GM18526 (cell line): ENCODE measurements around the gene DNAAF9.

Experiments used
- POLR2A ChIP-seq: IDR thresholded peaks from 3 replicates; pipeline ENCODE4 v1.6.1; 2011; ENCODE audit not compliant: insufficient read length; ENCODE audit errors: extremely low read depth

DNAAF9 gene

DNA sequence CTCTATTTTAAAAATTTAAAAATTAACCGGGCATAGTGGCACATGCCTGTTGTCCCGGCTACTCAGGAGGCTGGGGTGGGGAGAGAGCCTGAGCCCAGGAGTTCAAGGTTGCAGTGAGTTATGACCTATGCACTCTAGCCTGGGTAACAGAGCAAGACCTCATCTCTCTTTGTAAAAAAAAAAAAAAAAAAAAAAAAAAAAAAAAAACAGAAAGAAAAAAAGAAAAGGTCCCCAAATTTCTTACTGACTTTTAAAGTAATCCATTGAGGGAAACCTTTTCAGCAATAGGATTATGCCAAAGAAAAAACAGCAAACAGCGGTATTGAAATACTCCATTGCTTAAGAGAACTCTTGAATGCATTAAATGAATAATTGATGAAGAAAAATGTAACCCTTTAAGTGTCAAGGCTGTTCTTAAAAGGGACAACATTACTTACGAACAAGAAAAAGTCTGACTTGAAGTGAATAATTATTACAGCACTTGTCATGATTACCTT lies 6.0 kb upstream of the DNAAF9 start:
- TF ChIP-seq POLR2A: no peak

DNA sequence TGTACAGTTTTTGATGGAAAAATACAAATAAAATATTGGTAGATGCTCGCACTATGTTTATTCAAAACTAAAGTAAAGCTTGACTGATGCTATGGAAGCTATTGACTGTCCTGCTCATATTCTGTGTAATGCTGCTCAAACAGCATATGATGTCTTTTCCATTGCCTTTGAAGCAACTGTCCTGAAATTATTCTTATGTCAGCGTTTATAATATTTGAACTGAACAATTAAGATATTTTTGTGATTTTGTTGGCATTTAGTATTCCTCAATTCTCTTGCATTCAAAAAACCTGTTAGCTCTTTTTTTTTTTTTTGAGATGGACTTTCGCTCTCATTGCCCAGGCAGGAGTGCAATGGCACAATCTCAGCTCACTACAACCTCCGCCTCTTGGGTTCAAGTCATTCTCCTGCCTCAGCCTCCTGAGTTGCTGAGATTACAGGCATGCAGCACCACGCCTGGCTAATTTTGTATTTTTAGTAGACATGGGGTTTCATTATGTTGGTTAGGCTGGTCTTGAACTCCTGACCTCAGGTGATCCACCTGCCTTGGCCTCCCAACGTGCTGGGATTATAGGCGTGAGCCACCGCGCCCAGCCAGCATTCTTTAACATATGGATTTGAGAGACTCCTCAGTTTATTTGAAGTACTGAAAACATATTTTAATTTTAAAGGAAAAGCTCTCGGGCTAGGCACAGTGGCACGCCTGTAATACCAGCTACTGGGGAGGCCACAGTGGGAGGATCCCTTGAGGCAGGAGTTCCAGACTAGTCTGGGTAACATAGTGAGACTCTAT lies 5.3 kb upstream of the DNAAF9 start:
- TF ChIP-seq POLR2A: no peak

DNA sequence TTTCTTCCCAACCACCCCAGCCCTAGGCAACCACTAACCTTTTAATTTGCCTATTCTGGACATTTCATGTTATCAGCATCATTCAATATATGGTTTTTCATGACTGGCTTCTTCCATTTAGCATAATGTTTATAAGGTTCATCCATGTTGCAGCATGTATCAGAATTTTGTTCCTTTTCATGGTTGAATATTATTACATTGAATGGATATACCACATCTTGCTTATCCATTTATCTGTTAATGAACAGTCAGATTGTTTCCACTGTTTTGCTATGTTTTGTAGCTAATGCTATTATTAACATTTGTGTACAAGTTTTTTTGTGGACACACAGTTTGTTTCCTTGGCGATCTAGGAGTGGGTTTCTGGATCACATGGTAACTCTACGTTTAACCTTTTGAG lies 3.0 kb upstream of the DNAAF9 start:
- TF ChIP-seq POLR2A: no peak

DNA sequence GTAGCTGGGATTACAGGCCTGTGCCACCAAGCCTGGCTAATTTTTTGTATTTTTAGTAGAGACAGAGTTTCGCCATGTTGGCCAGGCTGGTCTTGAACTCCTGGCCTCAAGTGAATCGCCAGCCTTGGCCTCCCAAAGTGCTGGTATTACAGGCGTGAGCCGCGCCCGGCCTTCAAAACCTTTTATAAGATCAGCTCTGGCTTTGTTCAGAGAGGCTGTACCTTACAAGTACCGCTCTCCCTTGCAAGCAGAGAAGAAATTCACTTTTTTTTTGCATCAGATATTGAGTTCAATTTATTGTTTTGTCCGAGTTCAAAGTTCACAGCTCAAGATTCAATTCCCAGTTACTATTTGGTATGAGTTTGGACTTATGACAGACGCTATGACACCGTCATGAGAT lies 1.9 kb upstream of the DNAAF9 start:
- TF ChIP-seq POLR2A: no peak

DNA sequence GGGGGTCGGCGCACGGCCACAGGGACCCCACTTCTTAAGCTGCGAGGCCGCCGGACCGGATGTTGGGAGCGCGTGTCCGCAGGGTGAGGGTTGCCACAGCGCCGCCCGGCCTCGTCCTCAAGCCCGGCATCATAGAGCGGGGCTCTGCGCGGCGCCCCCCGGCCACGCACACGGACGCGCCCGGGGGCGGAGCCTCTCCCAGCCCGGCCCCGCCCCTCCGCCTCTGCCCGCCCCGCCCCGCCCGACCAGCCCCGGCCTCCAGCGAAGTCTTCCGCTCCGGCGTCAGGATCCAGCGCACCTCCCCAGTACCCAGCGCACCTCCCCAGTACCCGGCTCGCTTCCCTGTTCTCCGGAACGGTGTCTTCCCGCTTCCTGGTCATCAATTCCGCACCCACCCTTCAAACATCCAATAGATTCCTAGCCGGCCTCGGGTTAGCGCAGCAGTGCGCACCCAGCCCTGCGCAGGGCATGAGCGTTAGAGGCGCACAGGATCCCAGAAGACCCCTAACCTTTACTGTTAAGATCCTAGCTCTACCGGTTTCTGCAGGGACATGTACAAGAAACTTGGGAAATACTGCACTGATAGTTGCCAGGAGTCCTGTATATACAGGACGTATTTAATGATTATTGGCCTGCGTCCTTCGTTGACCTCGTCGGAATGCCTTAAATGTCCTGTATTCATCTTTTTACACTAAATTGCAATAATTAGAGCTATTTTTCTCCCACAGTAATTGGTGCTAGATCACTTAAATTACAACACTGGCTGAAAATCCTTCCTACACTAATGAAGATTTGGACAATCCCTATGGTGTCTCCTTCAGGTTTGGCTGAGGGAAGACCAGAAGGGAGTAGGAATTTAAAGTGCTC lies 535 bp upstream of the DNAAF9 start:
- TF ChIP-seq POLR2A: peak; percentile 11

DNA sequence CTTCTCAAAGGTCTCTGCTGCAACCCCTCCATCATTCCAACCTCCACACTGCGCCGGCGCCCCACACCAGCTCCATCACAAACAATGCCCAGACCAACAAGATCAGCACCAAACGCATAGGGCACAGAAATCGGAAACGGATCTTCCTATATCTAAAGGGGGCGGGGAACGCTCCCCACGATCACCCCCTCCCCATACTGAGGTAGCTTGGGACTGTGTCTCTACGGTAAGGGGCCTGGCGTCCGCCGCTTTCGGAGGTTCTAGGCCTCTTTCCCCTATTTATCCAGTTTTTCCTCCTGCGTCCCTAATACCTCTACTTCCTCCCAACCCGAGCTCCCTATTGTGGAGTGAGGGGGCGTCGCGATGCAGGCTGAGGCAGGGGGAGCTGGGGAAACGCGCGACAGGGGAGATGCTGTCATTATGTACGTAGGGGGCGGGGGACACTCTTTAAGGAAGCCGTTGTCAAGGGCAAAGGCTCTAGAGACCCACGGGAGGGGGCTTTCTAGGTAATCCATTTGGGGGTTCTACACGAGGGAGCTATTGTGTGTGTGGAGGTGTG lies 909 bp downstream of the DNAAF9 start:
- TF ChIP-seq POLR2A: no peak

DNA sequence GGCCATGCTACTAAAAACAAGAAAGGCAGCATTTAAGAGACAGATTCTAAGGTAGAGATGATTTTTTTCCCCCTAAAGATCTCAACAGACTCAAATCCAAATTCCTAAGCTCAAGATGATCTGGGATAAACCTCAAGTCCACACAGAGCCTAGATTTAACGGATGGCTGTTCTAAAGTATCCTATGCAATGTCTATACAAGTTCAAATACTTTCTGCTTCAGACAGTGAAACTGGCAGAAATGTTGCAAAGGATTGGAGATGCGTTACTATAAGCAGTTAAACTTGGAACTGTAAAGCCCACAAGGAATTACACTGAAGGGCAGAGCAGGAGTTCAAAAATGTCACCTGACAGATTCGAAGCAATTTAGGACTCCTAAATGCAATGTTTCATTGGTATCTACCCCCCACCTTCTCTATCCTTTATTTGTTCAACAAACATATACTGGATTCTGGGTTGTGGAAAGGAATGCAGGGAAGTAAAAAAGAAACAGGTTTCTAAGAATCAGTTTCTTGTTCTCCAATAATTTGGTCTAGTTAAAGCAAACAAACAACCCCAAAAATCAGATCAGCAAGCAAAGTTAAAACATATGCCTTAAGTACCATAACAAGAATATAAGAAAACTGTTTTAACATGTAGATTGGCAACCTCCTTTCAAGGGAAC lies 1.6 kb downstream of the DNAAF9 start:
- no peak for TF ChIP-seq POLR2A

DNA sequence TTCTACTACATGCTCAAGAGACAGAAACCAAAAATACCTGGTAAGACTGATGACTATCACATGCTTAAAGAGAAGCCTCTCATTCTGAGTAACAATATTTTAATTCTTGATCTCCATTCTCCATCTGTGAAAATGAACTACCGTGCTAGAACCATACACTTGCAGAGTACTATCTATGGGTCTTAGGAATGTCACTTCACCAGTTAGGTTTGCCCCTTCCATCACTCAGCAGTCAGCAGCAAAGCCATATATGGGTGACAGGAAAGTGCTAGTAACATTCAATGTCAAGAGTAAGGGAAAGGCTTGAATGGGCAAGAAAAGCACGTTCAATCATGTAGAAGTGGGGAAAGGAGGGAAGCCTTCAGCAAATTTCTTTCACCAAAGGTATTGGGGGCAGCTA lies 2.3 kb downstream of the DNAAF9 start:
- no peak for TF ChIP-seq POLR2A

DNA sequence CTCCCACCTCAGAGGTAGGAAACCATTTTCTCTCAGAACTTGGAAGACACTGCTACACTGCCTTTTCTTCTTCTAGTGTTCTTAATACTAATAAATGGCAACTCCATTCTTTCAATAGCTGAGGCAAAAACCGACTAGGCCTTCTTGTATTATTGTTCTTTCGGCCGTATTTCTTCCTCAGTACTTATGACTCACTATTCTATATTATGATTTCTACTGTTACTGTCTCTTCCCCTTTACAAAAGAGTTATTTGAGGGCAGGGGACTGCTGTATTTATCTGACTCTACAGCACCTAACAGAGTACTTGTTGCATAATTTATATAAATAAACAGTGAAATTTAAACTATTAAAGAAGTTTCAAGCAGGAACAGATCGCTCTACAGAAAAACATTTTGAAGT lies 3.1 kb downstream of the DNAAF9 start:
- TF ChIP-seq POLR2A: no peak

DNA sequence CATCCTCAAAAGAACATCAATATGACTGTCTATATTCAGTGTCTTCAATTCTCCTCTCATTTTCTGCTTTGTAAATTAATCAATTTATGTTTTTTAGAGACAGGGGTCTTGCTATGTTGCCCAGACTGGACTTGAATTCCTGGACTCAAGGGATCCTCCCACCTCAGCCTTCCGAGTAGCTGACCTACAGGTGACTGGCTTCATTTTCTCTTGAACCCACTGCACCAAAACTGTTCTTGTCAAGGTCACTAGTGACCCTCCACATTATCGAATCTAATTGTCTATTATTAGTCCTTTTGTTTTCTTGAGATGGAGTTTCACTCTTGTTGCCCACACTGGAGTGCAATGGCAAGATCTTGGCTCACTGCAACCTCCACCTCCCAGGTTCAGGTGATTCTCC lies 3.7 kb downstream of the DNAAF9 start:
- no peak for TF ChIP-seq POLR2A

DNA sequence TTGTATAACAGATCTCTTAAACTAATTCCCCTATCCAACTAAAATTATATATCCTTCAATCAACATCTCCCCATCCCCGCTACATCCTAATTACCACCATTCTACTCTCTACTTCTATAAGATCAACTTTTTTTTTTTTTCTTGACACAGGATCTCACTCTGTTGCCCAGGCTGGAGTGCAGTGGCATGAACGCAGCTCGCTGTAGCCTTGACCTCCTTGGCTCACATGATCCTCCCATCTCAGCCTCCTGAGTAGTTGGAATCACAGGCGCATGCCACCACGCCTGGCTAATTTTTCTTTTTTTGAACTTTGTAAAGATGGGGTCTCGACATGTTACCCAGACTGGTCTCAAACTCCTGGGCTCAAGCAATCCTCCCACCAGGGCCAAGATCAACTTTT lies 5.0 kb downstream of the DNAAF9 start:
- TF ChIP-seq POLR2A: no peak

DNA sequence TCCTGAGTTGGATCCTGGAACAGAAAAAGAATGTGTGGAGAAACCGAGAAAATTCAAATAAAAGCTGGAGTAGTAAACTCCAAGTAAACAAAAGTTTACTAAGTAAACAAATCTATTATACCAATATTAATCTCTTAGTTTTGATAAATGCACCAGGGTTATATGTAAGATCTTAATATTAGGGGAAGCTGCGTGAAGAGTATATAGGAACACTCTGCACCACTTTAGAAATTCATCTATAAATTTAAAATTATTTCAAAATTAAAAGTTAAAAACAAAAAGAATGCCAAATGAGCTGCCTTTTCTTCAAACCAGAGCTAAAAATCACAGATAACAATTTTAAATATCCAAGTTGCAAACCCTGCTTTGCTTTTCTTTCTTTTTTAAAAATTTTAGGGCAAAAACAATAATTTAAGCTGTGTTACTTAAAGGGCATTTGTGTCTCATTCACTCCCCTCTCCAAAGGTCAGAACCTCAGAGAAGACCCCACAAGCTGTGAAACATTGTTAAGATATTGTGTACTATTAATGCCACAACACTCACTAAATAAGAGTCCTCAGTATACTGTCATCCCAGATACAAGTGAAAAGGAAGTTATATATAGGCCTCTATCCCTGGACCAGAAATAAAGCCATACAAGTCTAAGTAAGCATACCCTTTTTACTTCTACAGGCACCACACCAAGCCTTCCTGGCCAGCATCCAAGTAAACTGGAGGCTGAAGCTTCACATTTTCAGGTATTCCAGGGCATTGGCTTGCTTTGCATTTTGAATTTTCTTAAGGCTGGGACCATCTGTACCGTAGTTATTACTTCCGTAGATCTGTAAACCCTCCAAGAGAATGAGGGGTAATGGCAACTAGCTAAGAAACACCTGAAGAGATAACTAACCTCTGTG lies 7.0 kb downstream of the DNAAF9 start:
- TF ChIP-seq POLR2A: no peak

DNA sequence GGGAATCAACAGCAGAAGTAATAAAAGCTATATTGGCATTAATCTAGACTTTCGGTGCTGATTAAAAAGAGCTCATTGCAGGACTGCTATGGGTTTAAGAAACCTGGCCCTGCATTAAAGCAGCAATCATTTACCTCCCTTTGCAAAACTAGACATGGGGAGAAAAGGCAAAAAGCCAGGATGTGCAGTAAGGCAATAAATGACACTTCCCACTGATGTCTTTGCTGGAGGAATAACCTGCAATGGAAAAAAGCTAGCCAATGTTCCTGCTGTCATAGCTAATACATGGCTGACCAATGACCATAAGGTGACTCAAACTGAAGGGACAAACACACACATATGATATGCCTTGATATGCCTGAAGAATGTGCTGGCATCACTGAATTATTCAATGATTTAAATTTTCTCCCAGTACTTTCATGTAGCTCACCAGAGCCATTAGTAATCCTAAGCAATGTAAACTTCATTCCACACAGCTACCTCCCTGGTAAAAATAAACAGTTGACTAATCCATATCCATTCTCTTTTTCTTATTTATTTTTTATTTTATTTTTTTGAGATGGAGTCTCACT lies 8.7 kb downstream of the DNAAF9 start:
- TF ChIP-seq POLR2A: no peak

DNA sequence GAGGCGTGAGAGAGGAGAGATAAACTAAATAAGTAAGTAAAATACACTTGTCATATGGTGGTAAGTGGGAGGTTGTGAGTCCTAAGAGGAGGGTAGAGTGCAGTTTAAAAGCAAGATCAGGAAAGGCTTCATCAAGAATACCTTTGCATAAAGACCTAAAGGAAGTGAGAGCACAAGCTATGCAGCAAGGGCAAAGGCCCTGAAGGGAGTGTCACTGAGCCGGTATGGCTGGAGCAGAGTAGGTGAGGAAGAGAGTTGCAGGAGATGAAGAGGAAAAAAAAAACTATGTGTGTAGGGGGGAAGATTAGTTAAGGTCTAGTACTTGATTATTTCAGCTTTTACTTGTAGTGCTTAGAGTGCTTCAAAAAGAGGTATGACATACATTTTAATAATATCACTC lies 11.0 kb downstream of the DNAAF9 start:
- TF ChIP-seq POLR2A: no peak
